NCI-H748 (cell line): ENCODE measurements around the gene WASF3.
A peak's percentile ranks its signal among the peaks of the same experiment; 100 is the strongest.

Experiments used
- DNase-seq: peaks from one replicate; lab custom pipeline; 2025; ENCODE audit not compliant: unreplicated experiment; lab: John Stamatoyannopoulos, UW

The WASF3 gene

GRCh38 chr13:26589226-26589625, 31.7 kb downstream of the WASF3 start:
- DNase-seq = no peak

- no peak for DNase-seq
These were observed 32.3 kb downstream of the WASF3 start for GRCh38 chr13:26589754-26590153.

GRCh38 chr13:26590379-26590778, 32.9 kb downstream of the WASF3 start:
- no peak for DNase-seq

GRCh38 chr13:26590951-26591350, 33.5 kb downstream of the WASF3 start:
- DNase-seq = no peak

- DNase-seq = no peak
These were observed 34.2 kb downstream of the WASF3 start for GRCh38 chr13:26591672-26592071.

- no peak for DNase-seq
These were observed 36.2 kb downstream of the WASF3 start for GRCh38 chr13:26593661-26594060.

GRCh38 chr13:26594363-26594762, 36.9 kb downstream of the WASF3 start:
- DNase-seq = no peak

GRCh38 chr13:26596458-26596857, 39.0 kb downstream of the WASF3 start:
- DNase-seq = no peak

- DNase-seq = no peak
These were observed 41.9 kb downstream of the WASF3 start for GRCh38 chr13:26599403-26599802.

- DNase-seq = no peak
These were observed 42.4 kb downstream of the WASF3 start for GRCh38 chr13:26599860-26600259.

GRCh38 chr13:26600343-26600742, 42.9 kb downstream of the WASF3 start:
- DNase-seq = no peak

GRCh38 chr13:26601669-26602068, 44.2 kb downstream of the WASF3 start:
- DNase-seq = peak; percentile 34

- no peak for DNase-seq
These were observed 45.3 kb downstream of the WASF3 start for GRCh38 chr13:26602783-26603182.

- no peak for DNase-seq
These were observed 47.5 kb downstream of the WASF3 start for GRCh38 chr13:26604784-26605545.

- no peak for DNase-seq
These were observed 48.4 kb downstream of the WASF3 start for GRCh38 chr13:26605845-26606244.

- no peak for DNase-seq
These were observed 49.1 kb downstream of the WASF3 start for GRCh38 chr13:26606631-26607030.

GRCh38 chr13:26614721-26615120, 57.2 kb downstream of the WASF3 start:
- DNase-seq = no peak

GRCh38 chr13:26616126-26616525, 58.6 kb downstream of the WASF3 start:
- DNase-seq = no peak

- no peak for DNase-seq
These were observed 61.2 kb downstream of the WASF3 start for GRCh38 chr13:26618726-26619125.

GRCh38 chr13:26619358-26619757, 61.9 kb downstream of the WASF3 start:
- no peak for DNase-seq

- DNase-seq = no peak
These were observed 64.4 kb downstream of the WASF3 start for GRCh38 chr13:26621731-26622401.

- no peak for DNase-seq
These were observed 65.6 kb downstream of the WASF3 start for GRCh38 chr13:26623125-26623524.

GRCh38 chr13:26624572-26624971, 67.1 kb downstream of the WASF3 start:
- DNase-seq = no peak
